ENCODE results near the gene XRCC4.

XRCC4 gene

DNA sequence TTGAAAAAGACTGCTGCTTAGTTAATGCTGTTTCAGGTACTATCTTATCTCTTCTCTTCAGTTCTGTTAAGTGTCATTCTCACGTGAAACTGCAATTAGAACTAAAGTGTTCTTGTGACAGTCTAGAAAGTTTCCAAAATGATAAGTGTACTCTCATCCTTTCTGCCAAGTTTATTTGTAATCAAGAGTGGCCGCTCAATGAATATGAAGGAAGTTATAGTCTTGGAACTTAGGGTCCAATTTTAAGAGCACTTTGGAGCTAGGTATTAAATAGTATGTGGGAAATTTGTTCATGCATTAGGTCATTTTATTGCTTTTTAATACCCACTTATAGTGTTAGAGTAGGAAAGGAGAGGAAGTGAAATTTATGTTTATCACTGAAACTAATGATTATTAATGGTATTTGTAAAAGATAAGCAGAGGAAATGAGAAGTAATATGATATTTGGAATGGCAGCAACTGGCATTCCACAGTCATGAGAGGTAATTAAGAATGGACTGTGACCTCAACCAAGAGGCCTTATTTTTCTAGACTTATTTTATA is 20.4 kb downstream of the XRCC4 start (continued):
- TF ChIP-seq ZNF837 (tag by site-specific recombination; IDR thresholded peaks at IDR 0.05): no peak
- TF ChIP-seq ZNF521 (tag by site-specific recombination; IDR thresholded peaks at IDR 0.05): no peak
- peak; percentile 99 for TF ChIP-seq ZSCAN23 (tag by site-specific recombination; IDR thresholded peaks at IDR 0.05)
- no peak for TF ChIP-seq ZNF561 (tag by site-specific recombination; IDR thresholded peaks at IDR 0.05; ENCODE audit: borderline replicate concordance)
- TF ChIP-seq WT1 (tag by site-specific recombination; IDR thresholded peaks at IDR 0.05): peak; percentile 82
- TF ChIP-seq, protein P1, sequence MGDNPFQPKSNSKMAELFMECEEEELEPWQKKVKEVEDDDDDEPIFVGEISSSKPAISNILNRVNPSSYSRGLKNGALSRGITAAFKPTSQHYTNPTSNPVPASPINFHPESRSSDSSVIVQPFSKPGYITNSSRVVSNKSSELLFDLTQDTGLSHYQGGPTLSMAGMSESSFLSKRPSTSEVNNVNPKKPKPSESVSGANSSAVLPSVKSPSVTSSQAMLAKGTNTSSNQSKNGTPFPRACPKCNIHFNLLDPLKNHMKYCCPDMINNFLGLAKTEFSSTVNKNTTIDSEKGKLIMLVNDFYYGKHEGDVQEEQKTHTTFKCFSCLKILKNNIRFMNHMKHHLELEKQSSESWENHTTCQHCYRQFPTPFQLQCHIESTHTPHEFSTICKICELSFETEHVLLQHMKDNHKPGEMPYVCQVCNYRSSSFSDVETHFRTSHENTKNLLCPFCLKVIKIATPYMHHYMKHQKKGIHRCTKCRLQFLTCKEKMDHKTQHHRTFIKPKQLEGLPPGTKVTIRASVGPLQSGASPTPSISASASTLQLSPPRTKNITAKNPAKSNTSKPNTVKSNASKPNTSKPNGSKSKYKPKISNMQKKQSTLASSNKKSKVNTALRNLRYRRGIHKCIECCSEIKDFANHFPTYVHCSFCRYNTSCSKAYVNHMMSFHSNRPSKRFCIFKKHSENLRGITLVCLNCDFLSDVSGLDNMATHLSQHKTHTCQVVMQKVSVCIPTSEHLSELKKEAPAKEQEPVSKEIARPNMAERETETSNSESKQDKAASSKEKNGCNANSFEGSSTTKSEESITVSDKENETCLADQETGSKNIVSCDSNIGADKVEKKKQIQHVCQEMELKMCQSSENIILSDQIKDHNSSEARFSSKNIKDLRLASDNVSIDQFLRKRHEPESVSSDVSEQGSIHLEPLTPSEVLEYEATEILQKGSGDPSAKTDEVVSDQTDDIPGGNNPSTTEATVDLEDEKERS (tag by site-specific recombination; IDR thresholded peaks at IDR 0.05): peak; percentile 18; the same call in 1 of the 2 replicates
- TF ChIP-seq ZNF629 (tag by site-specific recombination; IDR thresholded peaks at IDR 0.05): peak; percentile 95
- TF ChIP-seq, protein P2, sequence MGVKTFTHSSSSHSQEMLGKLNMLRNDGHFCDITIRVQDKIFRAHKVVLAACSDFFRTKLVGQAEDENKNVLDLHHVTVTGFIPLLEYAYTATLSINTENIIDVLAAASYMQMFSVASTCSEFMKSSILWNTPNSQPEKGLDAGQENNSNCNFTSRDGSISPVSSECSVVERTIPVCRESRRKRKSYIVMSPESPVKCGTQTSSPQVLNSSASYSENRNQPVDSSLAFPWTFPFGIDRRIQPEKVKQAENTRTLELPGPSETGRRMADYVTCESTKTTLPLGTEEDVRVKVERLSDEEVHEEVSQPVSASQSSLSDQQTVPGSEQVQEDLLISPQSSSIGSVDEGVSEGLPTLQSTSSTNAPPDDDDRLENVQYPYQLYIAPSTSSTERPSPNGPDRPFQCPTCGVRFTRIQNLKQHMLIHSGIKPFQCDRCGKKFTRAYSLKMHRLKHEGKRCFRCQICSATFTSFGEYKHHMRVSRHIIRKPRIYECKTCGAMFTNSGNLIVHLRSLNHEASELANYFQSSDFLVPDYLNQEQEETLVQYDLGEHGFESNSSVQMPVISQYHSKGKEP (tag by site-specific recombination; IDR thresholded peaks at IDR 0.05): peak; percentile 41; the same call in 1 of the 2 replicates
- TF ChIP-seq, protein P3, sequence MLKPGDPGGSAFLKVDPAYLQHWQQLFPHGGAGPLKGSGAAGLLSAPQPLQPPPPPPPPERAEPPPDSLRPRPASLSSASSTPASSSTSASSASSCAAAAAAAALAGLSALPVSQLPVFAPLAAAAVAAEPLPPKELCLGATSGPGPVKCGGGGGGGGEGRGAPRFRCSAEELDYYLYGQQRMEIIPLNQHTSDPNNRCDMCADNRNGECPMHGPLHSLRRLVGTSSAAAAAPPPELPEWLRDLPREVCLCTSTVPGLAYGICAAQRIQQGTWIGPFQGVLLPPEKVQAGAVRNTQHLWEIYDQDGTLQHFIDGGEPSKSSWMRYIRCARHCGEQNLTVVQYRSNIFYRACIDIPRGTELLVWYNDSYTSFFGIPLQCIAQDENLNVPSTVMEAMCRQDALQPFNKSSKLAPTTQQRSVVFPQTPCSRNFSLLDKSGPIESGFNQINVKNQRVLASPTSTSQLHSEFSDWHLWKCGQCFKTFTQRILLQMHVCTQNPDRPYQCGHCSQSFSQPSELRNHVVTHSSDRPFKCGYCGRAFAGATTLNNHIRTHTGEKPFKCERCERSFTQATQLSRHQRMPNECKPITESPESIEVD (tag by site-specific recombination; IDR thresholded peaks at IDR 0.05): peak; percentile 91
- TF ChIP-seq ZNF660 (tag by site-specific recombination; IDR thresholded peaks at IDR 0.05): 0 out of 2 replicates have a peak, but pooled peaks have one; percentile 5
- TF ChIP-seq GLIS2 (tag by site-specific recombination; IDR thresholded peaks at IDR 0.05): 0 out of 2 replicates have a peak, but pooled peaks have one; percentile 43
- no peak for TF ChIP-seq RBAK (tag by site-specific recombination; IDR thresholded peaks at IDR 0.05)
- TF ChIP-seq ELK4 (IDR thresholded peaks at IDR 0.05; ENCODE audit: borderline replicate concordance, low read depth, low read length): no peak
- peak; percentile 96 for TF ChIP-seq OSR2 (tag by site-specific recombination; IDR thresholded peaks at IDR 0.05)
- TF ChIP-seq KLF8 (tag by site-specific recombination; IDR thresholded peaks at IDR 0.05): peak; percentile 82
- no peak for TF ChIP-seq ZNF510 (tag by site-specific recombination; IDR thresholded peaks at IDR 0.05; ENCODE audit: insufficient replicate concordance)
- TF ChIP-seq ZNF19 (tag by site-specific recombination; IDR thresholded peaks at IDR 0.05; ENCODE audit: low read depth): peak; percentile 80; the same call in 1 of the 2 replicates
- peak; percentile 58 for TF ChIP-seq SP2 (tag by site-specific recombination; IDR thresholded peaks at IDR 0.05)
- 0 out of 2 replicates have a peak, but pooled peaks have one; percentile 58 for TF ChIP-seq ZNF2 (tag by site-specific recombination; IDR thresholded peaks at IDR 0.05)
- TF ChIP-seq ZNF433 (tag by site-specific recombination; IDR thresholded peaks at IDR 0.05; ENCODE audit: low read depth): no peak
- TF ChIP-seq CTCF (tag by site-specific recombination; IDR thresholded peaks at IDR 0.05): no peak
- peak; percentile 19; the same call in 1 of the 2 replicates for TF ChIP-seq ZBTB20 (tag by site-specific recombination; IDR thresholded peaks at IDR 0.05)
- no peak for TF ChIP-seq ZNF514 (tag by site-specific recombination; IDR thresholded peaks at IDR 0.05)
- TF ChIP-seq ZNF248 (tag by site-specific recombination; IDR thresholded peaks at IDR 0.05): no peak
- TF ChIP-seq ZNF214 (tag by site-specific recombination; IDR thresholded peaks at IDR 0.05; ENCODE audit: borderline replicate concordance): no peak
- no peak; the same call in 1 of the 2 replicates for TF ChIP-seq YY1 (tag by site-specific recombination; IDR thresholded peaks at IDR 0.05)
- peak; percentile 98 for TF ChIP-seq BCL11A (tag by site-specific recombination; IDR thresholded peaks at IDR 0.05; ENCODE audit: low read depth)
- no peak for TF ChIP-seq TCF7L2 (IDR thresholded peaks at IDR 0.05; ENCODE audit: borderline replicate concordance, low read depth, low read length)
- no peak for TF ChIP-seq ZNF114 (tag by site-specific recombination; IDR thresholded peaks at IDR 0.05)
- no peak for TF ChIP-seq ZIC2 (tag by site-specific recombination; IDR thresholded peaks at IDR 0.05)
- no peak for TF ChIP-seq ZNF624 (tag by site-specific recombination; IDR thresholded peaks at IDR 0.05)
- TF ChIP-seq ZNF549 (tag by site-specific recombination; IDR thresholded peaks at IDR 0.05): no peak
- no peak for TF ChIP-seq ZNF266 (tag by site-specific recombination; IDR thresholded peaks at IDR 0.05; ENCODE audit: low read depth)
